H9 (cell line): ENCODE measurements around the gene AFF1. TPM values are rescaled to one million over a fixed set of nuclear protein-coding genes. Genes with fewer than 3 reads are reported as not detected.

ENCODE experiments used
- DNase-seq: peaks from one replicate; pipeline ENCODE4 v3.0.0-alpha.2; 2017
- H2AFZ ChIP-seq: one replicate; pipeline ENCODE4 v1.6.1; 2013; ENCODE audit warnings: mild to moderate bottlenecking, low read length, control low read depth, moderate library complexity
- H2AK5ac ChIP-seq: 2 replicates; pipeline ENCODE4 v1.6.1; 2013; ENCODE audit warnings: low read length, control low read depth, mixed read lengths; ENCODE audit not compliant: insufficient read length
- H2BK120ac ChIP-seq: one replicate; pipeline ENCODE4 v1.6.1; 2013; ENCODE audit warnings: low read depth, mild to moderate bottlenecking, low read length, control low read depth, inconsistent platforms; ENCODE audit not compliant: poor library complexity, severe bottlenecking
- H2BK12ac ChIP-seq: 2 replicates; pipeline ENCODE4 v1.6.1; 2013; ENCODE audit warnings: low read length, control low read depth, mixed read lengths, low read depth; ENCODE audit not compliant: insufficient read length
- H2BK15ac ChIP-seq: 2 replicates; pipeline ENCODE4 v1.6.1; 2013; ENCODE audit warnings: low read depth, low read length, control low read depth
- H2BK20ac ChIP-seq: one replicate; pipeline ENCODE4 v1.6.1; 2013; ENCODE audit warnings: low read depth, mild to moderate bottlenecking, low read length, control low read depth, inconsistent platforms; ENCODE audit not compliant: poor library complexity, severe bottlenecking
- H2BK5ac ChIP-seq: 2 replicates; pipeline ENCODE4 v1.6.1; 2013; ENCODE audit warnings: low read length, control low read depth, mixed read lengths; ENCODE audit not compliant: insufficient read length
- H3K14ac ChIP-seq: 2 replicates; pipeline ENCODE4 v1.6.1; 2013; ENCODE audit warnings: low read length, control low read depth; ENCODE audit not compliant: insufficient read depth
- H3K18ac ChIP-seq: 2 replicates; pipeline ENCODE4 v1.6.1; 2013; ENCODE audit warnings: low read depth, mild to moderate bottlenecking, mixed read lengths, low read length, control low read depth; ENCODE audit not compliant: insufficient read length
- H3K23ac ChIP-seq: 2 replicates; pipeline ENCODE4 v1.6.1; 2013; ENCODE audit warnings: low read length, control low read depth, mixed read lengths, low read depth; ENCODE audit not compliant: insufficient read length
- H3K23me2 ChIP-seq: 2 replicates; pipeline ENCODE4 v1.6.1; 2013; ENCODE audit warnings: low read depth, mild to moderate bottlenecking, mixed read lengths, low read length, control low read depth; ENCODE audit not compliant: insufficient read length, poor library complexity, severe bottlenecking
- H3K27ac ChIP-seq: 2 replicates; pipeline ENCODE4 v1.5.1; 2013; ENCODE audit warnings: low read length, control low read depth, mixed read lengths, low read depth; ENCODE audit not compliant: insufficient read length
- H3K27me3 ChIP-seq: 2 replicates; pipeline ENCODE4 v1.6.1; 2013; ENCODE audit warnings: low read length, control low read depth, inconsistent platforms; ENCODE audit not compliant: insufficient read depth
- H3K4ac ChIP-seq: 2 replicates; pipeline ENCODE4 v1.6.1; 2013; ENCODE audit warnings: low read depth, mild to moderate bottlenecking, control low read depth, inconsistent platforms, low read length, moderate library complexity
- H3K4me1 ChIP-seq: 2 replicates; pipeline ENCODE4 v1.6.1; 2013; ENCODE audit warnings: low read length, control low read depth, inconsistent platforms; ENCODE audit not compliant: insufficient read depth
- H3K4me2 ChIP-seq: 2 replicates; pipeline ENCODE4 v1.6.1; 2013; ENCODE audit warnings: low read length, control low read depth, mixed read lengths; ENCODE audit not compliant: insufficient read length, insufficient read depth
- H3K56ac ChIP-seq: 2 replicates; pipeline ENCODE4 v1.6.1; 2013; ENCODE audit warnings: low read depth, mild to moderate bottlenecking, mixed read lengths, low read length, control low read depth; ENCODE audit not compliant: insufficient read length
- H3K79me1 ChIP-seq: 2 replicates; pipeline ENCODE4 v1.6.1; 2013; ENCODE audit warnings: low read depth, mild to moderate bottlenecking, moderate library complexity, low read length, control low read depth, inconsistent platforms; ENCODE audit not compliant: insufficient read depth, poor library complexity, severe bottlenecking
- H3K79me2 ChIP-seq: 2 replicates; pipeline ENCODE4 v1.6.1; 2013; ENCODE audit warnings: low read length, control low read depth, inconsistent platforms; ENCODE audit not compliant: insufficient read depth
- H3K9ac ChIP-seq: 2 replicates; pipeline ENCODE4 v1.6.1; 2013; ENCODE audit warnings: low read length, control low read depth, mixed read lengths; ENCODE audit not compliant: insufficient read length; ENCODE audit errors: extremely low read depth
- H3K9me3 ChIP-seq: one replicate; pipeline ENCODE4 v1.6.1; 2013; ENCODE audit warnings: low read depth, low read length, inconsistent platforms; ENCODE audit not compliant: control insufficient read depth
- H3T11ph ChIP-seq: one replicate; pipeline ENCODE4 v1.6.1; 2013; ENCODE audit warnings: mild to moderate bottlenecking, low read length, control low read depth, inconsistent platforms
- H4K20me1 ChIP-seq: one replicate; pipeline ENCODE4 v1.6.1; 2013; ENCODE audit not compliant: control insufficient read depth, insufficient read length, insufficient read depth
- H4K5ac ChIP-seq: 2 replicates; pipeline ENCODE4 v1.6.1; 2013; ENCODE audit warnings: low read depth, mild to moderate bottlenecking, mixed read lengths, low read length, control low read depth; ENCODE audit not compliant: insufficient read length
- H4K8ac ChIP-seq: replicated peaks from 2 replicates; pipeline ENCODE4 v1.6.1; 2013; ENCODE audit warnings: low read length, control low read depth, mixed read lengths, low read depth; ENCODE audit not compliant: insufficient read length
- H4K91ac ChIP-seq: 2 replicates; pipeline ENCODE4 v1.6.1; 2013; ENCODE audit warnings: low read depth, mild to moderate bottlenecking, moderate library complexity, mixed read lengths, low read length, control low read depth; ENCODE audit not compliant: insufficient read length
- H3K27ac Mint-ChIP-seq, 3 experiments: 2 replicates in 2 of 3; 3 replicates in 1 of 3; pipeline ENCODE4 v1.8.0; 2020 to 2021; ENCODE audit warnings: mixed read lengths in 3 of 3, mild to moderate bottlenecking in 1 of 3, moderate library complexity in 1 of 3
- H3K27me3 Mint-ChIP-seq: 2 replicates; pipeline ENCODE4 v1.8.0; 2021; ENCODE audit warnings: low read depth, mild to moderate bottlenecking, moderate library complexity, mixed read lengths
- H3K36me3 Mint-ChIP-seq, 3 experiments: 2 replicates in 2 of 3; 3 replicates in 1 of 3; pipeline ENCODE4 v1.8.0; 2020 to 2021; ENCODE audit warnings: low read depth in 3 of 3, mixed read lengths in 3 of 3; ENCODE audit not compliant: insufficient read depth in 1 of 3
- H3K4me1 Mint-ChIP-seq, 2 experiments: 2 replicates each; pipeline ENCODE4 v1.8.0; 2020; ENCODE audit warnings: mixed read lengths in 2 of 2
- H3K4me3 Mint-ChIP-seq, 2 experiments: 2 replicates in 1 of 2; 3 replicates in 1 of 2; pipeline ENCODE4 v1.8.0; 2020 to 2021; ENCODE audit warnings: mild to moderate bottlenecking in 2 of 2, mixed read lengths in 2 of 2, moderate library complexity in 1 of 2
- H3K9me3 Mint-ChIP-seq, 2 experiments: 2 replicates in 1 of 2; 3 replicates in 1 of 2; pipeline ENCODE4 v1.8.0; 2020; ENCODE audit warnings: mild to moderate bottlenecking in 2 of 2, mixed read lengths in 2 of 2, moderate library complexity in 1 of 2
- CTCF ChIP-seq: fragments of 200-600 bp; sonication (generic); conservative IDR thresholded peaks from 3 replicates; pipeline ENCODE4 v1.8.0; 2021; ENCODE audit warnings: antibody characterized with exemption, mild to moderate bottlenecking
- WGBS: extraction: QIAGEN DNeasy Blood & Tissue Kit; methylation state at CpG from one replicate; pipeline ENCODE4 v1.1.7; 2013; ENCODE audit warnings: missing lambda C conversion rate, low lambda C conversion rate, mixed read lengths; ENCODE audit not compliant: insufficient read length; ENCODE audit errors: extremely low coverage; 5-methylcytosine and 5-hydroxymethylcytosine counted together
- long read RNA-seq: library from polyadenylated mRNA; unstranded; transcript quantifications from one replicate; pipeline ENCODE4 v2.0.0, GENCODE V29; 2020
- total RNA-seq: library from RNA; stranded (reverse); gene quantifications from 2 replicates; pipeline ENCODE4 v1.2.1, GENCODE V29; 2021

AFF1 gene
- total RNA-seq = 68.9 and 74.5 TPM in 2 replicates
- long read RNA-seq, partial matches to known transcripts = 12 of 36 reads
- long read RNA-seq, other reads (novel, unspliced or antisense) = 22 of 36 reads

- Histone ChIP-seq H3K4me1 (peaks cover 3% of the 10 kb centered on the region; the same call in 1 of the 2 replicates), H4K8ac (no peak within 1 kb of the TSS), H3K23ac (no peak within 1 kb of the TSS), H2AFZ (peak within 1 kb of the TSS; percentile 1), H3K27ac (peak within 1 kb of the TSS; percentile 50), H3K23me2 (peaks cover 15% of the 10 kb centered on the region), H3K56ac (no peak within 1 kb of the TSS), H4K20me1 (peaks cover under 1% of the 10 kb centered on the region), H3K18ac (peak within 1 kb of the TSS; percentile 4), H3K14ac (peak within 1 kb of the TSS; percentile 66), H2BK20ac (no peak within 1 kb of the TSS), H2AK5ac (no peak within 1 kb of the TSS), H3K9ac (peak within 1 kb of the TSS; percentile 91), H3K4ac (no peak within 1 kb of the TSS; the same call in 1 of the 2 replicates), H3T11ph (no peak within 1 kb of the TSS), H2BK15ac (no peak within 1 kb of the TSS), H3K79me1 (no peaks in the 10 kb centered on the region), H2BK12ac (no peak within 1 kb of the TSS), H4K91ac (no peak within 1 kb of the TSS), H3K4me2 (peak within 1 kb of the TSS; percentile 93), H3K27me3 (no peaks in the 10 kb centered on the region), H4K5ac (no peak within 1 kb of the TSS), H3K79me2 (peaks cover 20% of the 10 kb centered on the region), H3K9me3 (no peaks in the 10 kb centered on the region), H2BK5ac (no peak within 1 kb of the TSS), H2BK120ac (no peak within 1 kb of the TSS)
- H3K27ac Mint-ChIP-seq = peak within 1 kb of the TSS; percentile 93 to 98 (median 94)
- TF ChIP-seq CTCF = peak; percentile 44; the same call in 2 of the 3 replicates
- peak within 1 kb of the TSS; percentile 93 to 98 for H3K4me3 Mint-ChIP-seq
- peaks cover 0 to 2% (median 0%) of the 10 kb centered on the region in 3 experiments; a peak in 2 of 7 replicates for H3K36me3 Mint-ChIP-seq
- no peaks in the 10 kb centered on the region for H3K27me3 Mint-ChIP-seq
- peaks cover 34 to 39% of the 10 kb centered on the region in 2 experiments for H3K4me1 Mint-ChIP-seq
- DNase-seq = peak; percentile 95
- no CpG with 5 or more reads among the region's 97 CpGs for WGBS
- no peaks in the 10 kb centered on the region for H3K9me3 Mint-ChIP-seq
Observed at GRCh38 chr4:86934771-86935565, at the start of gene AFF1. TSS of gene AFF1 (plus strand) at chr4:86935011. CDS start at chr4:86948534, 13,523 bp downstream.
